ENCODE data around the gene SLIT3. TPM values are rescaled to one million over a fixed set of nuclear protein-coding genes. Genes with fewer than 3 reads are reported as not detected.

The SLIT3 gene
- total and polyA plus RNA-seq, 2 donors (not counting 3 experiments of a cell fraction or from before 2014, with no cell fraction given): 0.90 to 1.0 TPM

DNA sequence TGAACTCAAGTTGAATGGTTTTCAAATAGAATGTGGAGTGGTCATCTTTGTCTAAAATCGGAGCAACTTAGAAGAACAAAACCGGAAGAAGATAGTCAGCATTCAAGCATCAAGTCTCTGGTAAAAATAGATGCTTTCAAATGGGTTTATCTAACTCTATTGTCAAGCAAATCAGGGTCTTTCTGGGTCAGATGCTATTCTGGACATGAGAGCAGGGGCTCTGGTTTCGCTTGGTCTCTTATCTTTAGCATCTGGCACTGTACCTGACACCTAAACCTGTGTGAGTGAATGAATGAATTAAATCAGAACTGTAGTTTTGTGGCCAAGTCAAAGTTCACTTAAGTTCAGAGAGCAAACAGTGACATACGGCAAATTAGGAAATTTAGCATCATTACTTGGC, 173.5 kb downstream of the SLIT3 start:
- dilution Hi-C loops (cut with MboI; ENCODE audit: extremely low pct_ligation_motif_present, low sequenced_read_pairs): no loop called here
- DNase-seq (ENCODE audit: low read depth, low spot score): no peak
- no peaks in the 10 kb centered on the region for H3K79me2 ChIP-seq (ENCODE audit: control insufficient read depth, insufficient read depth, low read length)
- FAIRE-seq: no peak
- H3K36me3 ChIP-seq (ENCODE audit: control insufficient read depth in 2 of 2, extremely low read depth in 1 of 2, insufficient read depth in 2 of 2, low read length in 2 of 2): no peaks in the 10 kb centered on the region
- no peaks in the 10 kb centered on the region for H3K9me3 ChIP-seq (replicated peaks; ENCODE audit: control insufficient read depth, insufficient read depth, low read length)
- no peak overlapping the region for H3K27ac ChIP-seq (ENCODE audit: insufficient read depth, low read depth, low read length)
- H3K9me1 ChIP-seq (replicated peaks; ENCODE audit: control insufficient read depth, extremely low read depth, insufficient read depth, low read length): no peaks in the 10 kb centered on the region
- no peaks in the 10 kb centered on the region for H4K20me1 ChIP-seq (replicated peaks; ENCODE audit: control insufficient read depth, extremely low read depth, insufficient read depth, low read length)
- H2AFZ ChIP-seq (ENCODE audit: low read depth, low read length): no peak overlapping the region
- ChIA-PET CTCF (no interaction called here), POLR2A (no interaction called here)
- no peaks in the 10 kb centered on the region for H3K4me1 ChIP-seq (ENCODE audit: control insufficient read depth, extremely low read depth, insufficient read depth, low read length)
- no peak overlapping the region for H3K9ac ChIP-seq (replicated peaks; ENCODE audit: extremely low read depth, insufficient read depth, low read length)
- TF ChIP-seq, protein P1, sequence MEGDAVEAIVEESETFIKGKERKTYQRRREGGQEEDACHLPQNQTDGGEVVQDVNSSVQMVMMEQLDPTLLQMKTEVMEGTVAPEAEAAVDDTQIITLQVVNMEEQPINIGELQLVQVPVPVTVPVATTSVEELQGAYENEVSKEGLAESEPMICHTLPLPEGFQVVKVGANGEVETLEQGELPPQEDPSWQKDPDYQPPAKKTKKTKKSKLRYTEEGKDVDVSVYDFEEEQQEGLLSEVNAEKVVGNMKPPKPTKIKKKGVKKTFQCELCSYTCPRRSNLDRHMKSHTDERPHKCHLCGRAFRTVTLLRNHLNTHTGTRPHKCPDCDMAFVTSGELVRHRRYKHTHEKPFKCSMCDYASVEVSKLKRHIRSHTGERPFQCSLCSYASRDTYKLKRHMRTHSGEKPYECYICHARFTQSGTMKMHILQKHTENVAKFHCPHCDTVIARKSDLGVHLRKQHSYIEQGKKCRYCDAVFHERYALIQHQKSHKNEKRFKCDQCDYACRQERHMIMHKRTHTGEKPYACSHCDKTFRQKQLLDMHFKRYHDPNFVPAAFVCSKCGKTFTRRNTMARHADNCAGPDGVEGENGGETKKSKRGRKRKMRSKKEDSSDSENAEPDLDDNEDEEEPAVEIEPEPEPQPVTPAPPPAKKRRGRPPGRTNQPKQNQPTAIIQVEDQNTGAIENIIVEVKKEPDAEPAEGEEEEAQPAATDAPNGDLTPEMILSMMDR (IDR thresholded peaks at IDR 0.05; ENCODE audit: extremely low read depth in 1 of 2, insufficient read depth in 1 of 2, low read depth in 1 of 2, low read length in 2 of 2): no peak
- no peak for TF ChIP-seq JUN (IDR thresholded peaks at IDR 0.05; ENCODE audit: borderline replicate concordance, insufficient read depth, insufficient read length, low read depth)
- TF ChIP-seq GATA2 (IDR thresholded peaks at IDR 0.05; ENCODE audit: insufficient read depth, insufficient read length, low read depth, low read length): no peak
- no peak overlapping the region for H3K4me3 ChIP-seq (replicated peaks in 1 of 3; ENCODE audit: insufficient read depth in 1 of 3, low read depth in 1 of 3, low read length in 3 of 3)
- H3K27me3 ChIP-seq (ENCODE audit: control insufficient read depth in 2 of 2, insufficient read depth in 2 of 2, low read length in 2 of 2): no peaks in the 10 kb centered on the region
- no peak overlapping the region for H3K4me2 ChIP-seq (ENCODE audit: insufficient read depth, low read length)
- intact Hi-C loops (cut with micrococcal nuclease): no loop called here
- BruUV-seq (replicated peaks): no TSS peak

DNA sequence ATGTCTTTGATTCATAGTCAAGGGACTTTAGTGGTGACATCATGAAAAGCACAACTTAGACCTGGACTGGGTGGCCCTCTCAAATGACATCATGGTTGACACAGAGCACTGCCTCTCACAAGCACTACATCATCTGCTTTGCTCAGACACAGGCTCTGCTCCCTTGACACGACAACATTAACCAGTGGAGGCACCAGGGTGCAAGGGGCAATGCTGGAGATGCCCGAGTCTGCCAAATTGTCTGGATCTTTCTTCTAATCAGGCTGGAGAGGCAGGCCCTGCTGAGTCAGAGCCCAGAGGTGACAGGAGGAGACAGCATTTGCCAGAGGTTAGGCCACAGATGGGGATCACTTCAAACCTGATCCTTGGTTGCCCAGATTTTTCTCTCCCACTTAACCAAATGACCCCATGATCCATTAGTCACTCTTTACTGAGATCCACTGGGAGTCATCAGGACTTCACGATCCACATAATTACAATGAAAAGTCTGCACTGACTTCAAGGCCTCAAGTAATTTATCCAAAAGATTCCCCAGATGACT, 174.4 kb downstream of the SLIT3 start:
- Histone ChIP-seq H2AFZ (ENCODE audit: low read depth, low read length) (no peak overlapping the region), H3K9me3 (replicated peaks; ENCODE audit: control insufficient read depth, insufficient read depth, low read length) (no peaks in the 10 kb centered on the region), H3K27ac (ENCODE audit: insufficient read depth, low read depth, low read length) (no peak overlapping the region), H3K27me3 (ENCODE audit: control insufficient read depth in 2 of 2, insufficient read depth in 2 of 2, low read length in 2 of 2) (no peaks in the 10 kb centered on the region), H3K4me2 (ENCODE audit: insufficient read depth, low read length) (no peak overlapping the region), H3K79me2 (ENCODE audit: control insufficient read depth, insufficient read depth, low read length) (no peaks in the 10 kb centered on the region), H3K4me1 (ENCODE audit: control insufficient read depth, extremely low read depth, insufficient read depth, low read length) (no peaks in the 10 kb centered on the region), H3K4me3 (replicated peaks in 1 of 3; ENCODE audit: insufficient read depth in 1 of 3, low read depth in 1 of 3, low read length in 3 of 3) (no peak overlapping the region), H3K36me3 (ENCODE audit: control insufficient read depth in 2 of 2, extremely low read depth in 1 of 2, insufficient read depth in 2 of 2, low read length in 2 of 2) (no peaks in the 10 kb centered on the region), H3K9me1 (replicated peaks; ENCODE audit: control insufficient read depth, extremely low read depth, insufficient read depth, low read length) (no peaks in the 10 kb centered on the region), H3K9ac (replicated peaks; ENCODE audit: extremely low read depth, insufficient read depth, low read length) (no peak overlapping the region), H4K20me1 (replicated peaks; ENCODE audit: control insufficient read depth, extremely low read depth, insufficient read depth, low read length) (no peaks in the 10 kb centered on the region)
- FAIRE-seq (no peak), DNase-seq (ENCODE audit: low read depth, low spot score) (no peak)
- ChIA-PET POLR2A (no interaction called here), CTCF (no interaction called here)
- intact Hi-C loops (cut with micrococcal nuclease): no loop called here
- dilution Hi-C loops (cut with MboI; ENCODE audit: extremely low pct_ligation_motif_present, low sequenced_read_pairs): no loop called here
- no peak for TF ChIP-seq POLR2AphosphoS5 (IDR thresholded peaks at IDR 0.05; ENCODE audit: insufficient read depth, low read depth, low read length)
- TF ChIP-seq EZH2 (IDR thresholded peaks at IDR 0.05; ENCODE audit: borderline replicate concordance, low read depth, low read length, severe bottlenecking): no peak
- no peak for TF ChIP-seq GATA2 (IDR thresholded peaks at IDR 0.05; ENCODE audit: insufficient read depth, insufficient read length, low read depth, low read length)
- no peak for TF ChIP-seq MYC (IDR thresholded peaks at IDR 0.05; ENCODE audit: low read depth, low read length)
- TF ChIP-seq, protein P2, sequence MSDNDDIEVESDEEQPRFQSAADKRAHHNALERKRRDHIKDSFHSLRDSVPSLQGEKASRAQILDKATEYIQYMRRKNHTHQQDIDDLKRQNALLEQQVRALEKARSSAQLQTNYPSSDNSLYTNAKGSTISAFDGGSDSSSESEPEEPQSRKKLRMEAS (IDR thresholded peaks at IDR 0.05; ENCODE audit: insufficient read depth, insufficient read length): no peak
- BruUV-seq (replicated peaks): no TSS peak
